ENCODE measurements around the gene TTC22. TPM values are rescaled to one million over a fixed set of nuclear protein-coding genes. Genes with fewer than 3 reads are reported as not detected.

TTC22 gene
- total RNA-seq, 1 donor from 2014 or later, result 7.1 TPM

- Histone ChIP-seq H3K4me3 (no peak overlapping the region), H3K4me1 (no peaks in the 10 kb centered on the region), H3K27ac (no peak overlapping the region), H3K9me3 (no peaks in the 10 kb centered on the region), H3K36me3 (peaks cover 63% of the 10 kb centered on the region), H3K27me3 (no peaks in the 10 kb centered on the region)
- TF ChIP-seq CTCF (IDR thresholded peaks at IDR 0.05), result no peak
- intact Hi-C loops (cut with DNase I), result no loop called here
- no peak for DNase-seq
- no peak for ATAC-seq
These were observed 58.8 kb downstream of the TTC22 start for GRCh38 chr1:54742282-54742681.

GRCh38 chr1:54741531-54741930 lies 59.6 kb downstream of the TTC22 start:
- H3K27me3 ChIP-seq, result no peaks in the 10 kb centered on the region
- H3K4me1 ChIP-seq, result no peaks in the 10 kb centered on the region
- peaks cover 70% of the 10 kb centered on the region for H3K36me3 ChIP-seq
- H3K4me3 ChIP-seq, result no peak overlapping the region
- no peak for ATAC-seq
- DNase-seq, result no peak
- intact Hi-C loops (cut with DNase I), result no loop called here
- no peak overlapping the region for H3K27ac ChIP-seq
- no peaks in the 10 kb centered on the region for H3K9me3 ChIP-seq
- no peak for TF ChIP-seq CTCF (IDR thresholded peaks at IDR 0.05)

DNA sequence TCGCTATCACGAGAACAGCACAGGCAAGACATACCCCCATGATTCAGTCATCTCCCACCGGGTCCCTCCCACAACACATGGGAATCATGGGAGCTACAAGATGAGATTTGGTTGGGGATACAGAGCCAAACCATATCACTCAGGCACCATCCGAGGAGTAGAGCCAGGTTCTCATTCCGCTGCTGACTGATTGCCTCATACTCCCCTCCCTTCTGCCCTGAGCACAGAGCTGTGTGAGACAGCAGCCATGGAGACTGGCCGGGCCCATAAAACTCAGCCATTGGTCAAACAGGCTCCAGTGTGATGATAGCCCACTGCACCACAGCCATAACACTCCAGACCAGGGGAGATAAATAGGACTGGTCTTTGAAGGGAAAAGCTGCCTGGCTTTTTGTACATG lies 62.9 kb downstream of the TTC22 start:
- no peak for TF ChIP-seq CTCF (IDR thresholded peaks at IDR 0.05)
- peaks cover 95% of the 10 kb centered on the region for H3K36me3 ChIP-seq

GRCh38 chr1:54736685-54737084 lies 64.4 kb downstream of the TTC22 start:
- no peaks in the 10 kb centered on the region for H3K27me3 ChIP-seq
- H3K4me1 ChIP-seq, result no peaks in the 10 kb centered on the region
- intact Hi-C loops (cut with DNase I), result no loop called here
- TF ChIP-seq CTCF (IDR thresholded peaks at IDR 0.05), result no peak
- H3K9me3 ChIP-seq, result no peaks in the 10 kb centered on the region
- H3K36me3 ChIP-seq, result peaks cover 94% of the 10 kb centered on the region
- no peak overlapping the region for H3K4me3 ChIP-seq
- ATAC-seq, result no peak
- DNase-seq, result no peak
- no peak overlapping the region for H3K27ac ChIP-seq

More for the DNA sequence above, 62.9 kb downstream of the TTC22 start:
- no peaks in the 10 kb centered on the region for H3K4me1 ChIP-seq
- no peak overlapping the region for H3K27ac ChIP-seq
- no peaks in the 10 kb centered on the region for H3K27me3 ChIP-seq
- DNase-seq (no peak), ATAC-seq (no peak)
- H3K4me3 ChIP-seq, result no peak overlapping the region
- intact Hi-C loops (cut with DNase I), result no loop called here
- no peaks in the 10 kb centered on the region for H3K9me3 ChIP-seq

Other genes with a start within 250 kb of the TTC22 start
- not detected for gene FAM151A, start 177.8 kb downstream of the TTC22 start, total RNA-seq
- 3.6 TPM for gene MROH7, start 159.5 kb downstream of the TTC22 start, total RNA-seq
- 16.4 TPM for gene TTC4, start 85.5 kb downstream of the TTC22 start, total RNA-seq
- gene PARS2, start 36.8 kb downstream of the TTC22 start, total RNA-seq, result 3.5 TPM
- 749 TPM for gene DHCR24, start 85.9 kb upstream of the TTC22 start, total RNA-seq
- 2.3 TPM for gene TMEM61, start 179.3 kb upstream of the TTC22 start, total RNA-seq
- gene BSND, start 197.6 kb upstream of the TTC22 start, total RNA-seq, result not detected
- gene PCSK9, start 238.2 kb upstream of the TTC22 start, total RNA-seq, result 23.5 TPM